GM18526 (cell line): Measurements from ENCODE around the gene C1orf35.
A peak's percentile ranks its signal among the peaks of the same experiment; 100 is the strongest.

ENCODE experiments used
- POLR2A ChIP-seq: IDR thresholded peaks from 3 replicates; pipeline ENCODE4 v1.6.1; 2011; ENCODE audit not compliant: insufficient read length; ENCODE audit errors: extremely low read depth

The C1orf35 gene

GRCh38 chr1:228102791-228103620 is at the start of gene C1orf35:
Gene C1orf35 (minus strand): TSS chr1:228103325. CDS start chr1:228103227, 98 bp downstream.
- TF ChIP-seq POLR2A: peak; percentile 54

GRCh38 chr1:228152918-228153258 is 49.8 kb upstream of the C1orf35 start:
- TF ChIP-seq POLR2A: no peak

- no peak for TF ChIP-seq POLR2A
These were observed 49.2 kb upstream of the C1orf35 start for GRCh38 chr1:228152097-228152917.

- no peak for TF ChIP-seq POLR2A
These were observed 48.2 kb upstream of the C1orf35 start for GRCh38 chr1:228151180-228151925.

GRCh38 chr1:228150461-228151179 is 47.5 kb upstream of the C1orf35 start:
- no peak for TF ChIP-seq POLR2A

- no peak for TF ChIP-seq POLR2A
These were observed 47.0 kb upstream of the C1orf35 start for GRCh38 chr1:228150120-228150460.

- TF ChIP-seq POLR2A: no peak
These were observed 46.4 kb upstream of the C1orf35 start, which contains the start of gene GJC2 for GRCh38 chr1:228149406-228150119. Gene GJC2 (plus strand): TSS chr1:228149930. CDS start chr1:228157759, 7,829 bp downstream.

GRCh38 chr1:228148935-228149405 is 45.8 kb upstream of the C1orf35 start:
- no peak for TF ChIP-seq POLR2A

GRCh38 chr1:228148196-228148861 is 45.2 kb upstream of the C1orf35 start:
- no peak for TF ChIP-seq POLR2A

- no peak for TF ChIP-seq POLR2A
These were observed 44.6 kb upstream of the C1orf35 start for GRCh38 chr1:228147768-228148167.

- no peak for TF ChIP-seq POLR2A
These were observed 44.1 kb upstream of the C1orf35 start for GRCh38 chr1:228147151-228147693.

- no peak for TF ChIP-seq POLR2A
These were observed 43.5 kb upstream of the C1orf35 start for GRCh38 chr1:228146417-228147150.
